Small intestine (tissue), 7 donors: ENCODE results near the gene TPST2. TPM values are rescaled to one million over a fixed set of nuclear protein-coding genes. Genes with fewer than 3 reads are reported as not detected.

Experiments
- DNase-seq, 2 donors: peaks; one replicate each; pipeline versions ENCODE4 v3.0.0 to v3.0.0-alpha.2; 2013
- FAIRE-seq: peaks from 2 replicates; lab custom pipeline; 2012; peaks lifted over from hg19 to GRCh38; lab: Jason Lieb, UNC
- H3K27ac ChIP-seq, 3 donors: one replicate each; pipeline ENCODE4 v1.5.1; 2013; ENCODE audit warnings: low read length in 2 of 3, mild to moderate bottlenecking in 2 of 3, control low read depth in 1 of 3, inconsistent platforms in 1 of 3, low read depth in 1 of 3, moderate library complexity in 1 of 3
- H3K27me3 ChIP-seq, 3 donors: one replicate each; pipeline ENCODE4 v1.6.1; 2013; ENCODE audit warnings: low read length in 3 of 3, inconsistent platforms in 1 of 3; ENCODE audit not compliant: control insufficient read depth in 3 of 3, insufficient read depth in 3 of 3
- H3K36me3 ChIP-seq, 3 donors: one replicate each; pipeline ENCODE4 v1.6.1; 2013; ENCODE audit warnings: low read length in 3 of 3, inconsistent platforms in 1 of 3, low read depth in 1 of 3, mild to moderate bottlenecking in 1 of 3, moderate library complexity in 1 of 3; ENCODE audit not compliant: control insufficient read depth in 3 of 3, insufficient read depth in 2 of 3
- H3K4me1 ChIP-seq, 3 donors: one replicate each; pipeline ENCODE4 v1.6.1; 2013; ENCODE audit warnings: low read length in 2 of 3, inconsistent platforms in 1 of 3, low read depth in 1 of 3, mild to moderate bottlenecking in 1 of 3, moderate library complexity in 1 of 3; ENCODE audit not compliant: control insufficient read depth in 3 of 3, insufficient read depth in 2 of 3
- H3K4me3 ChIP-seq, 3 donors: one replicate each; pipeline ENCODE4 v1.5.1; 2013; ENCODE audit warnings: low read length in 3 of 3, control low read depth in 1 of 3, inconsistent platforms in 1 of 3, low read depth in 1 of 3, mild to moderate bottlenecking in 1 of 3, moderate library complexity in 1 of 3
- H3K9me3 ChIP-seq, 2 donors: one replicate each; pipeline ENCODE4 v1.6.1; 2013; ENCODE audit warnings: low read depth in 1 of 2, low read length in 1 of 2; ENCODE audit not compliant: control insufficient read depth in 2 of 2, insufficient read depth in 1 of 2
- WGBS, 3 donors: extraction: QIAGEN DNeasy Blood & Tissue Kit; methylation state at CpG; one replicate each; pipeline ENCODE4 v1.1.7; 2013; 5-methylcytosine and 5-hydroxymethylcytosine counted together
- polyA plus RNA-seq, 4 donors: library from polyadenylated mRNA; stranded (reverse) in 3 of 4; unstranded in 1 of 4; fragments of 200-250 nt in 3 of 4; fragments of 120-200 nt in 1 of 4; gene quantifications; one replicate each; pipeline versions ENCODE4 v1.2.1 to v1.2.3, GENCODE V29; 2013
- donor health status: healthy with polysubstance abuse.
- donor health status: control.
- donor health status: control.
- donor health status: Bipolar disorder and iron deficiency.
- donor health status: healthy.

The TPST2 gene
- polyA plus RNA-seq, 4 donors = 6.3 to 29.2 (median 16.6) TPM

DNA sequence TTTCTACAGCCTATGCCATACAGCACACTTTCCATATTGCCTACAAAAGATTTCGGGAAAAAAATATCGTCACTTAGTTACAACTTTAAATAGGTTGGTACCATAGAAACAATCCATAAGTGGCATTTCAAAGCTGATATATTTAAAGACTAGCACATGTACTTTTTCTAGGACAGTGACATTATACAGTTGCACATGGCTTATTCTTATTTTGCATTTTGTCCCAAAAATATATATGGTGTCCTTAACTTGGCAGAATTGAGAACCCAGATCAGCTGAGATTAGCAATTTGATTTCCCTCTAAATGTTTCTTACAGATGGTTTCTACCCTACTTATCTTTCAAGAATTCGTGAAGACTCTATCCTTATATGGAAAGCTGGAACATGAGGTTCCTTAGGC is 74.0 kb downstream of the TPST2 start:
- FAIRE-seq = no peak
- H3K4me3 ChIP-seq = no peak overlapping the region
- peaks cover 2 to 8% (median 3%) of the 10 kb centered on the region in 3 donors for H3K4me1 ChIP-seq
- H3K9me3 ChIP-seq = no peaks in the 10 kb centered on the region
- DNase-seq = no peak
- no peaks in the 10 kb centered on the region for H3K36me3 ChIP-seq
- 80 to 85% (median 81%) methylated on average over 3 of the region's 3 CpGs for WGBS, 3 donors
- H3K27me3 ChIP-seq = no peaks in the 10 kb centered on the region
- H3K27ac ChIP-seq = no peak overlapping the region

DNA sequence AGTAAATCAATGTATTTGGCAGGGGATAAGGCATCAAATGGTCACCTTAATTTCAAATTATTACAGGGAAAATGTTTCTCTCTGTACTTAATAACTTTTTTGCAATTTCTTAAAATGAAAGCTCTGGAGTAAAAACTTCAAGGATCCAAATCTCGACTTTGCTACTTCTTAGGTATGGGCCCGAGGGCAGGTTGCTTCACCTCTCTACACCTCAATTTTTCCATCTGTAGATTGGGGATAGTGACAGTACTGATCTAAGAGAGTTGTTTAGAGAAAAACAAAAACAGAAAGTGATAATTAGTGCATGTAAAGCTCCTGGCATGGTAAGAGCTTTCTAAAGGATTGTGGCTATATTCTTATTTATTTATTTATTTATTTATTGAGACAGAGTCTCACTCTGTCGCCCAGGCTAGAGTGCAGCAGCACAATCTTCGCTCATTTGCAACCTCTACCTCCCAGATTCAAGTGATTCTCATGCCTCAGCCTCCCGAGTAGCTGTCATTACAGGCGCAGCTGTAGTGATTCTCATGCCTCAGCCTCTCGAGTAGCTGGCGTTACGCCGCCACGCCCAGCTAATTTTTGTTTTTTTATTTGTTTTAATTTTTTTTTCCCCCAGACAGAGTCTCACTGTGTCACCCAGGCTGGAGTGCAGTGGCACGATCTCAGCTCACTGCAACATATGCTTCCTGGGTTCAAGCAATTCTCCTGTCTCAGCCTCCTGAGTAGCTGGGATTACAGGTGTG is 75.3 kb downstream of the TPST2 start:
- FAIRE-seq (no peak), DNase-seq (no peak)
- WGBS, 3 donors = 89 to 94% (median 93%) methylated on average over 12 of the region's 12 CpGs
- Histone ChIP-seq H3K4me3 (no peak overlapping the region), H3K27me3 (no peaks in the 10 kb centered on the region), H3K4me1 (peaks cover 2 to 11% (median 3%) of the 10 kb centered on the region in 3 donors), H3K27ac (no peak overlapping the region), H3K9me3 (no peaks in the 10 kb centered on the region), H3K36me3 (peaks cover 0 to 6% (median 4%) of the 10 kb centered on the region in 3 donors)

DNA sequence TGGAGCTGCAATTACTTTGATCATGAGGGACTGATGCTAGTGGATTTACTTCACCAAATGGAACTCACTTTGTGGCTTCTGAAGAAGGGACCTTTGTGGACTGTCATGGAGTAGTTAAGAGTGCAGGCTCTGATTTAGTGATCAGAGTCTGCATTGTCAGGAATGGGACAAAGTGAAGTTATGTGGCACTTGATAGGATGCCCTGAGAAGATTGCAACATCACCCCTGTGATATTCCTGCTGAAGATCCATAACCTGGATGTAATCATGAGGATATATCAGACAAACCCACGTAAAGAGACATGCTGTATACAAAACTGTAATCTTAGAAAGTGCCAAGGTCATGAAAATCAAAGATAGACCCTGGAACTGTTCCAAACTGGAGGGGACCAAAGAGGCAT is 76.1 kb downstream of the TPST2 start:
- no peak overlapping the region for H3K4me3 ChIP-seq
- H3K9me3 ChIP-seq = no peaks in the 10 kb centered on the region
- peak overlapping the region in 1 of 3 donors; percentile 2 for H3K27ac ChIP-seq
- FAIRE-seq = no peak
- H3K27me3 ChIP-seq = no peaks in the 10 kb centered on the region
- H3K4me1 ChIP-seq = peaks cover 2 to 11% (median 3%) of the 10 kb centered on the region in 3 donors
- peak in 1 of 2 donors; percentile 51 for DNase-seq
- H3K36me3 ChIP-seq = peaks cover 0 to 13% (median 7%) of the 10 kb centered on the region in 3 donors
- WGBS, 3 donors = 23 to 53% (median 29%) methylated on average over 1 of the region's 1 CpG

DNA sequence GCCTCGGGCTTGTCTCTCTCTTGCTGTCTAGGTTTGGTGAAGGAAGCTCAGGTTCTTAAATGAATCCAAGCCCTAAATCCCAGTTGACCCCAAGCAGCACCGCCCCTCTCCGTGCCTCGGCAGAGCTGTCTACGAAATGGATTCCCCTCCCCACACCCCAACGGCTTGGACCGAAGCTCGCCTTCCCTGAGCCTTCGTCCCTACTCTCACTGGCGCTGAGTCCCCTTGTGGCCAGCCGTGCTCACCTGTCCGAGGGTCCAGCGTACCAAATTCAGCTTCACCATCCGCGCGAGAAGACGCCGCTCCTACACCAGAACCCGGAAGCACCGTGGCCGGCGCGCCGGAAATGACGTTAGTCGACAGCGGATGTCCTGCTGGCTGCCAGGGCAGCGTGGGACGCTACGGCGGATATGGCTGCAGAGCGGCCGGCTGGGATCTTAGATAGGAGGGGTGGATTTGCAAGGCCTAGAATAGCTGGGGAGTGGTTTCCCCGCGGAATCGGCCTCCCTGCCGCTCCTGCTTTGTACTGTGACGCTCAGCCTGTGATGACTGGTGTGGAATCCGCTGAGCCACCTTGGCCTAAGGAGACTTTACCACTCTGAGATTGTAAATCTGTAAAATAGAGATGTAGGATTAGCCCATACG is 77.7 kb downstream of the TPST2 start, which contains the start of gene TFIP11:
Gene TFIP11, minus strand, starts transcription at position 325 of the 645 bp plus-strand sequence. CDS start 2,201 bp downstream, outside the sequence.
- Histone ChIP-seq H3K4me3 (peak within 1 kb of the TSS; percentile 67 to 96 (median 68)), H3K27ac (peak within 1 kb of the TSS; percentile 2 to 81 (median 60)), H3K4me1 (peaks cover 2 to 11% (median 3%) of the 10 kb centered on the region in 3 donors), H3K9me3 (no peaks in the 10 kb centered on the region), H3K27me3 (no peaks in the 10 kb centered on the region), H3K36me3 (peaks cover 0 to 20% (median 12%) of the 10 kb centered on the region in 3 donors)
- 0 to 1% (median 1%) methylated on average over 40 of the region's 40 CpGs for WGBS, 3 donors
- FAIRE-seq (no peak), DNase-seq (peak; percentile 92 to 96)

DNA sequence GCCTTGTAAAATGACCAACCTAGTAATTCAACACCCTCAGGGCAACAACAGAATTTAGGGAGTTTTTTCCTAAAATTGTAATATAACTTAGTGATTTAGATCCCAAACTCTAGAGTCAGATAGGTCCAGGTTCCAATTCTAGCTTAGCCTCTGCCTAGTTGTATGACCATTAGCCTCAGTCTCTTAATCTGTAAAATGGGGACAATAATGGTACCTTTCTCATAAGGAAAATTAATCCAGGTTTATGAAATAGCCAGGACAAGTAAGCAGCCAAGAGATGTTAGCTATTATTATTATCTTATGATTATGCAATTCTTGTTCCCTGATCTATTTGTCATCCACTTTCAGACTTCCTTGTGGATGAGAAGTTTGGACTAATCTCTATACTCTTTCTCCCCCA is 81.8 kb downstream of the TPST2 start:
- no peak overlapping the region for H3K4me3 ChIP-seq
- DNase-seq = no peak
- H3K27ac ChIP-seq = no peak overlapping the region
- no peak for FAIRE-seq
- H3K27me3 ChIP-seq = no peaks in the 10 kb centered on the region
- no peaks in the 10 kb centered on the region for H3K9me3 ChIP-seq
- H3K36me3 ChIP-seq = peaks cover 18 to 47% (median 27%) of the 10 kb centered on the region in 3 donors
- H3K4me1 ChIP-seq = peaks cover 2 to 11% (median 6%) of the 10 kb centered on the region in 3 donors

GRCh38 chr22:26503758-26504157 is 86.2 kb downstream of the TPST2 start:
- DNase-seq (no peak), FAIRE-seq (no peak)
- Histone ChIP-seq H3K4me3 (no peak overlapping the region), H3K36me3 (peaks cover 33 to 57% (median 33%) of the 10 kb centered on the region in 3 donors), H3K27me3 (no peaks in the 10 kb centered on the region), H3K9me3 (no peaks in the 10 kb centered on the region), H3K27ac (no peak overlapping the region), H3K4me1 (peaks cover 0 to 3% (median 0%) of the 10 kb centered on the region in 3 donors)
- WGBS, 3 donors = 73 to 85% (median 75%) methylated on average over 1 of the region's 1 CpG

DNA sequence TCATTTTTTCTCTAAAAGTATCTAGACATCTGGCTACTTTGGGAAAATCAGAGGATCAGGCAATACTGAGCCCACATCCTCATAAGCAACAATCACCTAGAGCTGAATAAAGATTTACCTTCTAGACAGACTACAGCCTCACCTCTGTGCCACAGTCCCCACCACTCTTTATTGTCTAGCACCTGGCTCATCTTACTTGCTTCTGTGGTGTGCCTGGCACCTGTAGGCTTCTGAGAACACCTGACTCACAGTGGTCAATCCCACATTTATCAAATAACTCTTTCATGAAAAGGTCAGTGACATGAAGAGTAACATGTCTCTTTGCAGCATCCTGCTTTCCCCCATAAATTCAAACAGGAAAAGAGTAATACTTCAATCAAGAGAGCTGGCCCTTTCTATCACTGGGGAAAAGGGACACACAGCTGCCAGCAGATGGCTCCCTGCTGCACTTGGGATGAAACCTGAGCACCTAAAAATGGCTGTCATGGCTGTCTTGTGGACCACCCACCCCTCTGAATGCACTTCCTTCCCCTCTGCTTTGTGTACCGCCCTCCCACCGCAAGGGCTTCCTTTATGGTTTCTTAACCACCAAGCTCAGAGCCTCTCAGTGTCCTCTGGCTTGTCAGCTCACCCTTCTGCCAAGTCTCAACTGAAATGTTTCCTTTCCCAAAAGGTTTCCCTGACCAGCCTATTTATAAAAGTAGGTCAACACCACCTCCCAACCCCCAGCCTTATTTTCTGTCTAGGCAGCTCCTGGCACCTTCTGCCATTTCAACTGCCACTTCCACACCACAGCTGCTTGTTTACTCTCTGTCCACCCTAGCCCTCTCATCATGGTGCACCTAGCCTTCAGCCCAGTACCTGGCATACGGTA is 87.0 kb downstream of the TPST2 start:
- Histone ChIP-seq H3K27me3 (no peaks in the 10 kb centered on the region), H3K36me3 (peaks cover 34 to 58% (median 36%) of the 10 kb centered on the region in 3 donors), H3K4me1 (peaks cover 0 to 3% (median 0%) of the 10 kb centered on the region in 3 donors), H3K9me3 (no peaks in the 10 kb centered on the region), H3K4me3 (no peak overlapping the region), H3K27ac (peak overlapping the region in 1 of 3 donors; percentile 4)
- WGBS, 3 donors = 38 to 65% (median 65%) methylated on average over 3 of the region's 3 CpGs
- DNase-seq (peak; percentile 40 to 44), FAIRE-seq (no peak)

- Histone ChIP-seq H3K4me1 (peaks cover 0 to 3% (median 2%) of the 10 kb centered on the region in 3 donors), H3K36me3 (peaks cover 32 to 56% (median 36%) of the 10 kb centered on the region in 3 donors), H3K4me3 (no peak overlapping the region), H3K9me3 (no peaks in the 10 kb centered on the region), H3K27ac (no peak overlapping the region), H3K27me3 (no peaks in the 10 kb centered on the region)
- DNase-seq = no peak
- no peak for FAIRE-seq
- 81 to 89% (median 88%) methylated on average over 2 of the region's 2 CpGs for WGBS, 3 donors
Measured at GRCh38 chr22:26501996-26502395, 87.9 kb downstream of the TPST2 start.
